Osteoblast (primary cell): ENCODE measurements around the gene EML4. TPM values are rescaled to one million over a fixed set of nuclear protein-coding genes. Genes with fewer than 3 reads are reported as not detected.

Experiments used
- DNase-seq: peaks from one replicate; pipeline ENCODE4 v3.0.0; 2011; ENCODE audit warnings: low spot score, mixed read lengths; ENCODE audit not compliant: insufficient read length; ENCODE audit errors: missing footprints
- H2AFZ ChIP-seq: 2 replicates; pipeline ENCODE4 v1.6.0; 2011; ENCODE audit warnings: mild to moderate bottlenecking, low read length
- H3K27ac ChIP-seq: 2 replicates; pipeline ENCODE4 v1.5.1; 2011; ENCODE audit warnings: mild to moderate bottlenecking, low read depth, low read length, moderate library complexity
- H3K27me3 ChIP-seq: 2 replicates; pipeline ENCODE4 v1.6.0; 2012; ENCODE audit warnings: mild to moderate bottlenecking, control low read depth, inconsistent platforms, low read length, moderate library complexity; ENCODE audit not compliant: insufficient read depth
- H3K36me3 ChIP-seq: 2 replicates; pipeline ENCODE4 v1.5.1; 2011; ENCODE audit warnings: mild to moderate bottlenecking, low read length, control low read depth, moderate library complexity; ENCODE audit not compliant: insufficient read depth
- H3K4me1 ChIP-seq: 2 replicates; pipeline ENCODE4 v1.5.1; 2011; ENCODE audit warnings: mild to moderate bottlenecking, low read length, control low read depth, moderate library complexity; ENCODE audit not compliant: insufficient read depth
- H3K4me2 ChIP-seq: 2 replicates; pipeline ENCODE4 v1.6.0; 2011; ENCODE audit warnings: mild to moderate bottlenecking, low read length; ENCODE audit not compliant: insufficient read depth
- H3K4me3 ChIP-seq: fragments of 200-600 bp; sonication (generic); 3 replicates; pipeline ENCODE4 v1.5.1; 2012; ENCODE audit warnings: mild to moderate bottlenecking, low read length, inconsistent platforms; ENCODE audit not compliant: insufficient read depth
- H3K79me2 ChIP-seq: 2 replicates; pipeline ENCODE4 v1.6.0; 2012; ENCODE audit warnings: mild to moderate bottlenecking, low read length, control low read depth, inconsistent platforms; ENCODE audit not compliant: insufficient read depth
- H3K9me3 ChIP-seq: 2 replicates; pipeline ENCODE4 v1.5.1; 2011; ENCODE audit warnings: low read depth, low read length, control low read depth
- H4K20me1 ChIP-seq: 2 replicates; pipeline ENCODE4 v1.6.0; 2012; ENCODE audit warnings: mild to moderate bottlenecking, low read length, control low read depth; ENCODE audit not compliant: insufficient read depth
- total RNA-seq: library from RNA; depleted of rRNA; stranded (reverse); fragments of >200 nt; gene quantifications from 2 replicates; pipeline ENCODE4 v1.2.3, GENCODE V29; 2012
- TF ChIP-seq, protein P1 (sequence below): IDR thresholded peaks from 2 replicates; pipeline ENCODE4 v1.5.1; 2011; ENCODE audit warnings: mild to moderate bottlenecking, low read depth, low read length, moderate library complexity; ENCODE audit errors: extremely low read depth

The EML4 gene
- total RNA-seq, 1 donor = 91.9 TPM

DNA sequence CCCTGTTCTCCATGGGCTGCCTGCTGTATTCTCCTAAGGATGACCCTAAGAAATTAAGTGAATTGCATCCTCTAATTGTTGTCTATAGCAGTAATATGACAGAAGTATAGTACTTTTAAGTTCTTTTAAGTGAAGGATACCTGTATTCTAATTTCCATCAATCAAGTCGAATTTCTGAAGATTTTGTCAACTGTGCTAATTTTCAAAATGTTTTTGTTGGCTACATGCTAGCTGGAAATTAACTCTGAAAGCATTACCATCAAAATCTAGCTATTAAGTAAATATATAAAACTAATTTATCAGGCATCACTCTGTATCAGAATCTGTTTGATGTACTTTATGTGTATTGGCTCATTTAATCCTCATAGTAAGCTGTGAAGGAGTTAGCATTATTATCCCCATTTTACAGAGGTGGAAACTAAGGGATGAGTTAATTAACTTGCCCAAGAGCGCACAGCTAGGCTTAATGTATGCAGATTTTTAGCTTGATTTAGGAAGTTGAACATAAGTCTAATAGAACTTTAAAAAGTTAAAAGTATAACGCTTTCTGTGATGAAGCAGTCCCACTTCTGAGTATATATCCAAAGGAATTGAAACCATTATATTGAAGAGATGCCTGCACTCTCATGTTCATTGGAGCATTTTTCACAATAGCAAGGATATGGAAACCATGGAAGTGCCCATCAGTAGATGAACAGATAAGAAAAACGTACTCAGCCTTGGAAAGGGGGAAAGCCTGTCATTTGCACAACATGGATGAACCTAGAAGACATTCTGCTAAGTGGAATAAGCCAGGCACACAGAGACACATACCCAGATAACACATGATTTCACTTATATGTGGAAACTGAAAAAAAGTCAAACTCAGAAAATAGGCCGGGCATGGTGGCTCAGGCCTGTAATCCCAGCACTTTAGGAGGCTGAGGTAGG lies 32.0 kb downstream of the EML4 start:
- Histone ChIP-seq H3K27ac (peak overlapping the region; percentile 31), H3K79me2 (peaks cover 79% of the 10 kb centered on the region), H3K4me1 (peaks cover 34% of the 10 kb centered on the region), H3K9me3 (no peaks in the 10 kb centered on the region), H3K4me2 (peak overlapping the region; percentile 31), H3K4me3 (no peak overlapping the region), H2AFZ (no peak overlapping the region), H3K36me3 (no peaks in the 10 kb centered on the region), H3K27me3 (no peaks in the 10 kb centered on the region), H4K20me1 (peaks cover 2% of the 10 kb centered on the region)
- no peak for DNase-seq
- TF ChIP-seq, protein P1, sequence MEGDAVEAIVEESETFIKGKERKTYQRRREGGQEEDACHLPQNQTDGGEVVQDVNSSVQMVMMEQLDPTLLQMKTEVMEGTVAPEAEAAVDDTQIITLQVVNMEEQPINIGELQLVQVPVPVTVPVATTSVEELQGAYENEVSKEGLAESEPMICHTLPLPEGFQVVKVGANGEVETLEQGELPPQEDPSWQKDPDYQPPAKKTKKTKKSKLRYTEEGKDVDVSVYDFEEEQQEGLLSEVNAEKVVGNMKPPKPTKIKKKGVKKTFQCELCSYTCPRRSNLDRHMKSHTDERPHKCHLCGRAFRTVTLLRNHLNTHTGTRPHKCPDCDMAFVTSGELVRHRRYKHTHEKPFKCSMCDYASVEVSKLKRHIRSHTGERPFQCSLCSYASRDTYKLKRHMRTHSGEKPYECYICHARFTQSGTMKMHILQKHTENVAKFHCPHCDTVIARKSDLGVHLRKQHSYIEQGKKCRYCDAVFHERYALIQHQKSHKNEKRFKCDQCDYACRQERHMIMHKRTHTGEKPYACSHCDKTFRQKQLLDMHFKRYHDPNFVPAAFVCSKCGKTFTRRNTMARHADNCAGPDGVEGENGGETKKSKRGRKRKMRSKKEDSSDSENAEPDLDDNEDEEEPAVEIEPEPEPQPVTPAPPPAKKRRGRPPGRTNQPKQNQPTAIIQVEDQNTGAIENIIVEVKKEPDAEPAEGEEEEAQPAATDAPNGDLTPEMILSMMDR = no peak

DNA sequence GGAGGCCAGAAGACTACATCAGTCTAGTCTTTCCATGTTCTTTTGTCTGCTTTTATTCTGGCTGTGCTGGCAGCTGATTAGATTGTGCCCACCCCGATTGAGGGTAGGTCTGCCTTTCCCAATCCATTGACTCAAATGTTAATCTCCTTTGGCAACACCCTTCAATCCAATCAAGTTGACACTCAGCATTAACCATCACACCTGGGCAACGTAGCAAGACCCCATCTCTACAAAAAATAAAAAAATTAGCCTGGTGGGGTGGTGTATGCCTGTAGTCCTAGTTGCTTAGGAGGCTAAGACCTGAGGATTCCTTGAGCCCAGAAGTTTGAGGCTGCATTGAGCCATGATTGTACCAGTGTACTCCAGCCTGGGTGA lies 33.5 kb downstream of the EML4 start:
- Histone ChIP-seq H3K4me2 (no peak overlapping the region), H3K79me2 (peaks cover 80% of the 10 kb centered on the region), H2AFZ (no peak overlapping the region), H3K27me3 (no peaks in the 10 kb centered on the region), H3K27ac (no peak overlapping the region), H3K4me3 (no peak overlapping the region), H3K9me3 (no peaks in the 10 kb centered on the region), H4K20me1 (peaks cover 2% of the 10 kb centered on the region), H3K4me1 (peaks cover 26% of the 10 kb centered on the region), H3K36me3 (no peaks in the 10 kb centered on the region)
- TF ChIP-seq, protein P1 = no peak
- no peak for DNase-seq

DNA sequence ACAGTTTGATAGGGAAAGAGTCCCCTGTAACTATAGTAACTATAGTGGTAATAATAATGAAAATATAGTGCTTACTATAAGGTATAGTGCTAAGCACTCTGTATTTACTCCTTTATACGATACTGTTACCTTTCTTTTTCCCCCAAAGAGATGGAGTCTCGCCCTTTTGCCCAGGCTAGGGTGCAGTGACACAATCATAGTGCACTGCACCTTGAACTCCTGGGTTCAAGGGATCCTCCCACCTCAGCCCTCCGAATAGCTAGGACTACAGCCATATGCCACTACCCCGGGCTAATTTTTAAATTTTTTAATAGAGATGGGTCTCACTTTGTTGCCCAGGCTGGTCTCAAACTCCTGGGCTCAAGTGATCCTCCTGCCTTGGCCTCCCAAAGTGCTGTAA lies 34.6 kb downstream of the EML4 start:
- Histone ChIP-seq H3K9me3 (no peaks in the 10 kb centered on the region), H3K4me1 (peaks cover 26% of the 10 kb centered on the region), H2AFZ (no peak overlapping the region), H3K36me3 (no peaks in the 10 kb centered on the region), H3K27ac (no peak overlapping the region), H3K4me2 (no peak overlapping the region), H4K20me1 (peaks cover 2% of the 10 kb centered on the region), H3K79me2 (peaks cover 74% of the 10 kb centered on the region), H3K27me3 (no peaks in the 10 kb centered on the region), H3K4me3 (no peak overlapping the region)
- TF ChIP-seq, protein P1 = no peak
- DNase-seq = no peak

DNA sequence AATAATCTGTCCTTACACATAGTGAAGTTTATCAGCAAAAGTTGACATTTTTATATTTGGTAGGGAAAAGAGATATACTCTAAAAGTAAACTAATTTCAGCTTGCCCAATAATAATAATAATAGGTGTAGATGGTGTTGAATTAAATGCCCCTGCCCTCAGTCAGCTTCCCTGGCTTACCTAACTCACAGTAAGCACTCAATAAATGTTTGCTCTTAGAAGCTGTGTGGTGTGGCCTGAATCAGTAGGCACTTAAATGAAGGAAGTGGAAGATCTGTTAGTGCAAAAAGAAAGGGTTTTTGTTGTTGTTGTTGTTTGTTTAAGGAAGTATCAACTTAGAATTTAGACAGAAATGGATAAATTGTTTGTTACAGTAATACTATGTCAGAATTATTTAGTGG lies 36.2 kb downstream of the EML4 start:
- no peaks in the 10 kb centered on the region for H3K27me3 ChIP-seq
- peaks cover 17% of the 10 kb centered on the region for H3K4me1 ChIP-seq
- peaks cover 73% of the 10 kb centered on the region for H3K79me2 ChIP-seq
- peaks cover 2% of the 10 kb centered on the region for H4K20me1 ChIP-seq
- H3K27ac ChIP-seq = no peak overlapping the region
- TF ChIP-seq, protein P1 = no peak
- H3K4me2 ChIP-seq = no peak overlapping the region
- no peak for DNase-seq
- no peak overlapping the region for H3K4me3 ChIP-seq
- no peaks in the 10 kb centered on the region for H3K9me3 ChIP-seq
- no peak overlapping the region for H2AFZ ChIP-seq
- no peaks in the 10 kb centered on the region for H3K36me3 ChIP-seq
